Glutamatergic neuron (in vitro differentiated cells): ENCODE measurements around the gene PRXL2A. TPM values are rescaled to one million over a fixed set of nuclear protein-coding genes. Genes with fewer than 3 reads are reported as not detected.
A peak's percentile ranks its signal among the peaks of the same experiment; 100 is the strongest.

Experiments
- DNase-seq: peaks from one replicate; pipeline ENCODE4 v3.0.0; 2022
- H3K27ac Mint-ChIP-seq: one replicate; pipeline ENCODE4 v1.8.0; 2020; ENCODE audit warnings: mild to moderate bottlenecking, mixed read lengths, inconsistent platforms; ENCODE audit not compliant: unreplicated experiment
- H3K27me3 Mint-ChIP-seq: one replicate; pipeline ENCODE4 v1.8.0; 2020; ENCODE audit warnings: mild to moderate bottlenecking, moderate library complexity, mixed read lengths, inconsistent platforms; ENCODE audit not compliant: unreplicated experiment
- H3K36me3 Mint-ChIP-seq: one replicate; pipeline ENCODE4 v1.8.0; 2020; ENCODE audit warnings: mild to moderate bottlenecking, mixed read lengths, inconsistent platforms; ENCODE audit not compliant: unreplicated experiment
- H3K4me1 Mint-ChIP-seq: one replicate; pipeline ENCODE4 v1.8.0; 2020; ENCODE audit warnings: mild to moderate bottlenecking, low read depth, mixed read lengths, inconsistent platforms; ENCODE audit not compliant: unreplicated experiment
- H3K4me3 Mint-ChIP-seq: one replicate; pipeline ENCODE4 v1.8.0; 2020; ENCODE audit warnings: mild to moderate bottlenecking, mixed read lengths, inconsistent platforms; ENCODE audit not compliant: unreplicated experiment
- H3K9me3 Mint-ChIP-seq: one replicate; pipeline ENCODE4 v1.8.0; 2020; ENCODE audit warnings: mild to moderate bottlenecking, moderate library complexity, mixed read lengths, inconsistent platforms; ENCODE audit not compliant: unreplicated experiment
- CTCF ChIP-seq: fragments of 200-600 bp; sonication (generic); IDR thresholded peaks from one replicate; pipeline ENCODE4 v1.5.0; 2021; ENCODE audit not compliant: partially characterized antibody, unreplicated experiment
- total RNA-seq: library from RNA; stranded (reverse); fragmentation: NEBNext Ultra II Directional; extraction: Animal tissue kit (Norgen Biotek cat#: 25700); gene quantifications from one replicate; pipeline ENCODE4 v1.2.1, GENCODE V29; 2021; ENCODE audit not compliant: unreplicated experiment

PRXL2A gene
- total RNA-seq, 1 donor from 2014 or later: 164 TPM

GRCh38 chr10:80390740-80391139 is 17.6 kb upstream of the PRXL2A start:
- H3K4me1 Mint-ChIP-seq: no peaks in the 10 kb centered on the region
- no peaks in the 10 kb centered on the region for H3K27me3 Mint-ChIP-seq
- DNase-seq: no peak
- no peak for TF ChIP-seq CTCF
- H3K27ac Mint-ChIP-seq: no peak overlapping the region
- no peaks in the 10 kb centered on the region for H3K36me3 Mint-ChIP-seq
- H3K9me3 Mint-ChIP-seq: no peaks in the 10 kb centered on the region
- H3K4me3 Mint-ChIP-seq: no peak overlapping the region

- Mint-ChIP-seq H3K27ac (no peak overlapping the region), H3K4me1 (peaks cover 5% of the 10 kb centered on the region), H3K4me3 (no peak overlapping the region), H3K9me3 (peaks cover 3% of the 10 kb centered on the region), H3K27me3 (no peaks in the 10 kb centered on the region), H3K36me3 (no peaks in the 10 kb centered on the region)
- no peak for DNase-seq
- TF ChIP-seq CTCF: no peak
Measured at GRCh38 chr10:80392250-80392649, 16.1 kb upstream of the PRXL2A start.

- no peak for DNase-seq
- no peaks in the 10 kb centered on the region for H3K36me3 Mint-ChIP-seq
- no peak for TF ChIP-seq CTCF
- H3K4me1 Mint-ChIP-seq: peaks cover 6% of the 10 kb centered on the region
- no peak overlapping the region for H3K4me3 Mint-ChIP-seq
- H3K27me3 Mint-ChIP-seq: peaks cover 3% of the 10 kb centered on the region
- peaks cover 3% of the 10 kb centered on the region for H3K9me3 Mint-ChIP-seq
- no peak overlapping the region for H3K27ac Mint-ChIP-seq
Measured at GRCh38 chr10:80394358-80394916, 13.9 kb upstream of the PRXL2A start.

GRCh38 chr10:80397014-80397413 is 11.3 kb upstream of the PRXL2A start:
- no peak for DNase-seq
- Mint-ChIP-seq H3K9me3 (peaks cover 3% of the 10 kb centered on the region), H3K27ac (peak overlapping the region; percentile 48), H3K36me3 (no peaks in the 10 kb centered on the region), H3K4me1 (peaks cover 10% of the 10 kb centered on the region), H3K4me3 (no peak overlapping the region), H3K27me3 (peaks cover 4% of the 10 kb centered on the region)
- TF ChIP-seq CTCF: no peak

GRCh38 chr10:80400136-80400804 is 8.1 kb upstream of the PRXL2A start:
- Mint-ChIP-seq H3K36me3 (no peaks in the 10 kb centered on the region), H3K27ac (no peak overlapping the region), H3K9me3 (peaks cover 3% of the 10 kb centered on the region), H3K4me3 (no peak overlapping the region), H3K27me3 (peaks cover 4% of the 10 kb centered on the region), H3K4me1 (peaks cover 12% of the 10 kb centered on the region)
- DNase-seq: no peak
- no peak for TF ChIP-seq CTCF
